ENCODE measurements around the gene ZSCAN26. TPM values are rescaled to one million over a fixed set of nuclear protein-coding genes. Genes with fewer than 3 reads are reported as not detected.
"Not testable (repeated sequence)": the region's sequence is repeated elsewhere in the genome, so short reads cannot be mapped to it uniquely, and the experiment has no call there.

Gene ZSCAN26
- total RNA-seq, 1 donor from 2014 or later: 12.2 TPM

- Histone ChIP-seq H3K9me3 (no peaks in the 10 kb centered on the region), H3K27me3 (ENCODE audit: low read depth) (no peaks in the 10 kb centered on the region), H3K27ac (no peak overlapping the region), H3K4me3 (no peak overlapping the region), H3K36me3 (no peaks in the 10 kb centered on the region), H3K4me1 (no peaks in the 10 kb centered on the region)
- intact Hi-C loops (cut with DNase I): no loop called here
- DNase-seq: no peak
- ATAC-seq: no peak
- no peak for TF ChIP-seq CTCF (IDR thresholded peaks at IDR 0.05)
Measured at GRCh38 chr6:28311139-28311823, 44.3 kb downstream of the ZSCAN26 start.

- H3K27me3 ChIP-seq (ENCODE audit: low read depth): no peaks in the 10 kb centered on the region
- H3K36me3 ChIP-seq: no peaks in the 10 kb centered on the region
- no peaks in the 10 kb centered on the region for H3K4me1 ChIP-seq
- TF ChIP-seq CTCF (IDR thresholded peaks at IDR 0.05): no peak
- intact Hi-C loops (cut with DNase I): no loop called here
- no peak overlapping the region for H3K4me3 ChIP-seq
- H3K27ac ChIP-seq: no peak overlapping the region
- DNase-seq (no peak), ATAC-seq (no peak)
- H3K9me3 ChIP-seq: no peaks in the 10 kb centered on the region
Measured at GRCh38 chr6:28312939-28313338, 46.0 kb downstream of the ZSCAN26 start.

GRCh38 chr6:28315628-28316027 is 48.7 kb downstream of the ZSCAN26 start:
- intact Hi-C loops (cut with DNase I): no loop called here
- Histone ChIP-seq H3K27ac (no peak overlapping the region), H3K36me3 (no peaks in the 10 kb centered on the region), H3K9me3 (no peaks in the 10 kb centered on the region), H3K27me3 (ENCODE audit: low read depth) (no peaks in the 10 kb centered on the region), H3K4me3 (no peak overlapping the region), H3K4me1 (no peaks in the 10 kb centered on the region)
- DNase-seq: no peak
- ATAC-seq: no peak
- TF ChIP-seq CTCF (IDR thresholded peaks at IDR 0.05): no peak

GRCh38 chr6:28317866-28318265 is 50.9 kb downstream of the ZSCAN26 start:
- H3K27ac ChIP-seq: not testable (repeated sequence)

GRCh38 chr6:28322661-28323060 is 55.7 kb downstream of the ZSCAN26 start:
- no peaks in the 10 kb centered on the region for H3K27me3 ChIP-seq (ENCODE audit: low read depth)
- intact Hi-C loops (cut with DNase I): no loop called here
- H3K27ac ChIP-seq: no peak overlapping the region
- peaks cover 28% of the 10 kb centered on the region for H3K9me3 ChIP-seq
- no peak overlapping the region for H3K4me3 ChIP-seq
- DNase-seq (no peak), ATAC-seq (no peak)
- H3K36me3 ChIP-seq: peaks cover 20% of the 10 kb centered on the region
- TF ChIP-seq CTCF (IDR thresholded peaks at IDR 0.05): no peak
- no peaks in the 10 kb centered on the region for H3K4me1 ChIP-seq

More at GRCh38 chr6:28317866-28318265, 50.9 kb downstream of the ZSCAN26 start:
- H3K9me3 ChIP-seq; H3K36me3 ChIP-seq; intact Hi-C loops (cut with DNase I); DNase-seq; ATAC-seq; H3K4me1 ChIP-seq; H3K27me3 ChIP-seq (ENCODE audit: low read depth); H3K4me3 ChIP-seq: not testable (repeated sequence)

GRCh38 chr6:28323813-28324424 is 57.0 kb downstream of the ZSCAN26 start:
- TF ChIP-seq CTCF (IDR thresholded peaks at IDR 0.05): no peak
- Histone ChIP-seq H3K27ac (no peak overlapping the region), H3K36me3 (peaks cover 20% of the 10 kb centered on the region), H3K9me3 (peaks cover 36% of the 10 kb centered on the region), H3K27me3 (ENCODE audit: low read depth) (no peaks in the 10 kb centered on the region), H3K4me1 (no peaks in the 10 kb centered on the region), H3K4me3 (no peak overlapping the region)
- intact Hi-C loops (cut with DNase I): no loop called here
- ATAC-seq: no peak
- no peak for DNase-seq
